HG02623 (cell line): Measurements from ENCODE around the gene ANKRD9.

Experiments used
- ATAC-seq: cut with Tn5 transposase; IDR thresholded peaks from one replicate; pipeline ENCODE4 v1.9.1; 2021; ENCODE audit warnings: moderate library complexity; ENCODE audit not compliant: unreplicated experiment

Gene ANKRD9

DNA sequence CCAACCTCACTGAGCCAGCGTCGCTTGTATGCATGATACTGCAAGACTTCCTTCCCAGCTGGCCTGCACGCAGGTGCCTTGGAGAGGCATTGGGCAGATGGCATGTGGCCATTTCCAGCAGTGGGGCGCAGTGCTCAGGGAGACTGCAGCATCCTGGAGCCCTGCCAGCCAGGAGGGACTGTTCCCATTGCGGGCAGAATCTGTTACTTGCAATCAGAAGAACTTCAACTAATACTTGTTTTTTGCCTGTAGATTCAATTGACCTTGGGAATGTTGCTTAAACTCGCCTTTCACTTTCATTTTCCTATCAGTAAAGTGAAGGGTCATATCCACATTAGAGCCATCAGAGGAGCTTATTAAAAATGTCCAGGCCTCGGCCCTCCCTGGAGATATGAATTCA lies 29.8 kb downstream of the ANKRD9 start:
- no peak for ATAC-seq

DNA sequence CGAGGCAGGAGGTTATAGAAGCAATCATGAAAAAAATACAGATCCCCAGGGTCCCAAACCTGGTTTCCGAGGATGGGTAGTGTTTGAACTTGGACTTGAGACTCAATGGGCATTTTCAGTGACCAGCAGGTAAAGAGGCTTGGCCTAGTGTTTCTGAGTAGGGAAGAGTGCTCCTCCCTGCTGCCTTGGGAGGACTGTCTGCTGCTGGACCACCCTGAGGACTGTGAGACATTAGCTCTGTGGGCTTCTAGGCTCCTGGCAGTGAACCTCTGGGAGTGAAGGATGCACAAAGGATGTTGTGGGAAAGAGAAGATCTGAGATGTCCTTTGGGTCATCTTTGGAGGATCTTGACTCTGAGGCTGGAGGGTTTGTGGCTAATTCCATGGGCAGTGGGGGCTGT lies 30.5 kb downstream of the ANKRD9 start:
- no peak for ATAC-seq

DNA sequence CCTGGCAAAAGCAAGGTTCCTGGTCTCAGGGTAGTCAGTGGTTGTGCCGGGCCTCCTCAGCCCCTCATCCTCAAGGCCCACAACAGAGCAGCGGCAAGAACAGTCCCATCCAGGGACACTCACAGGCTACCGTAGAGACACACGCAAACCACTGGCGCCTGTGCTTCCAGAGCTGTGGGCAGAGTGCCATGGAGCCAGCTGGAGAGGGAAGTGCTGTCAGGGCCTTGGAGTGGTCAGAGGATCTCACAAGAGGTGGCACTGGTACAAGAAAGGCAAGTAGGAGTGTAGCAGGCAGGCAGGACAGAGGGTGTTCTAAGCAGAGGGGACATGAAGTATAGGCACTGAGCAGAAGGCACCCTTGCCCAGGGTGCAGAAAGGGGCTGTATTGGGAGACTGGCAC lies 34.6 kb downstream of the ANKRD9 start:
- ATAC-seq = no peak

DNA sequence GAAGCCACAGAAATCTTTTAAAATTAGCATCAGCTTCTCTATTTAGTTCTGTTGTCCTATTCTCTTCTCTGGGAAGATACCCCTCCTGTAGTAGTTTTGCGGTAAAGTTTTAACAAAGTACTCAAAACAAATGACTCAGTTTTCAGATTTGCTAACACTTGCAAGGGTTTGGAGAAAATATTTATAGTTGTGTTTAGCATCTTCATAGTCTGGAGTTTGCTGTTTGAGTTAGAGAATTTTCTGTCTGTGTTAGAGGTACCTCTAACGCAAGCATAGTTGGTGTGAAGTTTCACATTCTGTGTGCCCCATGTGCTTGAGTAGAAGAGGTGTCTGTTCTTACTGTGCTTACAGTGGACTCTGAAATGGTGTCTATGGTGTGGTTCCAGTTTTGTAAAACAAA lies 36.0 kb downstream of the ANKRD9 start:
- ATAC-seq = no peak

DNA sequence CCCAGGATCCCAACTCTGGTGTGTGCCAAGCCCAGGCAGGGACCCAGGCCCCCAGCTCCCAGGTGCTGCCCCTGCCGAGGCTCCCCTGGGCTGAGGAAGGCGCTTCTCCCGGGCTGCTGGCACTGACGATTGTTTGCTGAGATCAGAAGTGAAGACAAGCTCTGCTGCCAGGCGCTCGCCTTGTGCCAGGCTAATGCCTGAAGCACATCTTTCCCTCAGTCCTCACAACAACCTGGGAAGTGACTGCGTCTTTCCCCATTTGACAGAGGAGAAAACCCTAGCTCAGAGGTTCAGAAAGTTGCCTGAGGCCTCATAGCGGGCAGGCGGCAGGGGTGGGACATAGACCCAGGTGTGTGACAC lies 36.8 kb downstream of the ANKRD9 start:
- no peak for ATAC-seq

DNA sequence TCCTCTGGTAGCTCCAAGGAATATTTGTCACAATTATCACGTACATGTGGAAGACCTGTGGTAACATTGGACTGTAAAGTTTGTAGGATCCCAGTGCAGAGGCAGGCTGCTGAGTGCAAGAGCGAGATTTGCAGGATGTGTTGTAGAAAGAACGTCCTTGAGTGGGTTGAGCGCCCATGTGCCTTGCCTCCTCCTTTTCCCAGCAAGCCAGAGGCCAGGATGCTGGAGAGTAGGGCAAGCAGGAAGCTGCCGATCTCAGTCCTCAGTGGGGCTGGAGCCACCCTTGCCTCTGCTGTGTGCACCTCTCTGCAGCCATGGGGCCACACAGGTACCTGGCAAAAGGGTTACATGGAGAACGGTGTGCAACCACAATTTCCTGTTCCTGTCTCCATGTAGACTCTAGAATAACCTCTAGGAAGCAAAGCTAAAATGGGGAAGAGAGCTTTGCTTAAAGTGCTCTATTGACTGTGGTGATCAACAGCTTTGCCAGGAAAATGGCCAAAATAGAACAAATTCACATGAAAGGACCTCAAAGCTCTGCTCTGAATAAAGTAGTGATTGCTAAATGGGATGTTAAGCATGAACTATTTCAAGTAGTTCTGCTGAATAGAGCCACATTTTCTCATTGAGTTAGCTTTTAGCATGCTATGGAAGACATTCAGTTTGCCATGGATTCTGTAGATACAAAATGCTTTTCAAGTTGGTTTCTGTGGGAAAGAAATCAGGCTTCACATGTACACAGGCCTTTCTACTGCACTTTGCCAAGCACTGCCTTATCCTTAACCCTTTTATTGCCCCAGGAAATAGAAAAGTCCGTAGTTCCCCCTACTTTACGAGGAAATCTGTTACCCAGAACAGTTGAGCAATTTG lies 37.4 kb downstream of the ANKRD9 start:
- ATAC-seq = no peak

DNA sequence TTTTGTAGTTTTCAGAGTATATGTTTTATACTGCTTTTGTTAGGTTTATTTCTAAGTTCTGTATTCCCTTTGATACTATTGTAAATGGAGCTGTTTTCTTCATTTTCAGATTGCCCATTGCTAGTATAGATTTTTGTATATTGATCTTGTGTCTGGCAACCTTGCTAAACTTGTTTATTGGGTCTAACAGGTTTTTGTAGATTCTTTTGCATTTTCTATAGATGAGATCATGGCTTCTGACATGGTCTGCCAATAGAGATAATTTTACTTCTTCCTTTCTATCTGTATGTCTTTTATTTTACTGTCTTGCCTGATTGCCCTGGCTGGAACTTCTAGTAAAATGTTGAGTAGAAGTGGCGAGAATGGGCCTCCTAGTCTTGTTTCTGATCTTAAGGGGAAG lies 40.3 kb downstream of the ANKRD9 start:
- no peak for ATAC-seq

DNA sequence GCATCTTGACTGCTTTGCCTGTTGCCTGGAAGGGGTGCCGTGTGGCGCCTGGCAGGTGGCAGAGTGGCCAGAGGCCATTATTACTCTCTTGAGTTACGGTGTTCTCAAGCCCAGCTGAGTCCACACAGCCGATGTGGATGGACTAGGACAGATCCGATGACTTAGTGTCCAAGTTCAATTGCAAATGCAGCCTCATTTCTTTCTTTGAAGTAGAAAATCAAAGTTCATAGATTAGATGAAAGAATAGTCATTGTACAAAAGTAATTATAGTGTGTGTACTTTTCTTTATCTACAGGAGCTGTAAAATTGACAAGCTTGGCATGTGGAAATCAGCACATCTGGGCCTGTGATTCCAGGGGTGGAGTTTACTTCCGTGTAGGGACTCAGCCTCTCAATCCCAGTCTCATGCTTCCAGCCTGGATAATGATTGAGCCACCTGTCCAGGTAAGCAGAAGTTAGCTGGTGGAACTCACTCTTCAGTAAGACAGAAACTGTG lies 44.7 kb downstream of the ANKRD9 start:
- ATAC-seq = no peak

DNA sequence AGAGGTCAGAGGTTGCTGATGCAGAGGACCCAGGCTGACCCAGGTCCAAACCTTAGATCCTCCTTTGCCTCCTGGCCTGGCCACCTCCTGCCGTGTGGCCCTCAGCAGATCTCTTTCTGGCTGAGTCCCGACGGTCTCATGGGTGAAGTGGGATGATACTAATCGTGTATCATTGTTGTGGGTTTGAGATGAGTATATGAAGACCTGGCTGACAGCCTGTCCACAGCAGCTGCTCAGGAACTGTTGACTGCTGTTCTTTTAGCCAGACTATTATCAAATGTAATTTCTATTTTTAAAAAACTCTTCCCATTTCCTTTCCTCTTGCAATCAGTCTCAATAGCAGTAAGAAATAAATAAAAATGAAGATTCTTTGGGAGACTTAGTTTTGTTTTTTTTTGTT lies 45.6 kb downstream of the ANKRD9 start:
- no peak for ATAC-seq

DNA sequence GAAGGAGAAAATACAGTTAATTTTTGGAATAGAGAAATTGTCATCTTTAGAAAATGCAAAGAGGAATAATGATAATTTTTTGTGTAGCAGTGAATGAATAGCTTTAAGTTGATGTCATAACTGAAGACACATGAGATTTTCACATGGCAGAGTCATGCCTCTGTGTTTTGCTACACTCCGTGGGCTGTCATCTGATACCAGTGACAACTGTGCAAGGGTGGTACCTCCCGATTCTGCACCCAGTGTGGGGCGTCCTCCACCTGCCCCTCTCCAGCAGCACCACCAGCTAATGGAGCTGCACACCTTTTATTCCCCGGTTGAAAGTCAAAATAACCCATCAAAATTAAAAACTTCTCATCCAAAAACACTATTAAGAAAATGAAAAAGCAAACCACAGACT lies 47.2 kb downstream of the ANKRD9 start:
- ATAC-seq = no peak

DNA sequence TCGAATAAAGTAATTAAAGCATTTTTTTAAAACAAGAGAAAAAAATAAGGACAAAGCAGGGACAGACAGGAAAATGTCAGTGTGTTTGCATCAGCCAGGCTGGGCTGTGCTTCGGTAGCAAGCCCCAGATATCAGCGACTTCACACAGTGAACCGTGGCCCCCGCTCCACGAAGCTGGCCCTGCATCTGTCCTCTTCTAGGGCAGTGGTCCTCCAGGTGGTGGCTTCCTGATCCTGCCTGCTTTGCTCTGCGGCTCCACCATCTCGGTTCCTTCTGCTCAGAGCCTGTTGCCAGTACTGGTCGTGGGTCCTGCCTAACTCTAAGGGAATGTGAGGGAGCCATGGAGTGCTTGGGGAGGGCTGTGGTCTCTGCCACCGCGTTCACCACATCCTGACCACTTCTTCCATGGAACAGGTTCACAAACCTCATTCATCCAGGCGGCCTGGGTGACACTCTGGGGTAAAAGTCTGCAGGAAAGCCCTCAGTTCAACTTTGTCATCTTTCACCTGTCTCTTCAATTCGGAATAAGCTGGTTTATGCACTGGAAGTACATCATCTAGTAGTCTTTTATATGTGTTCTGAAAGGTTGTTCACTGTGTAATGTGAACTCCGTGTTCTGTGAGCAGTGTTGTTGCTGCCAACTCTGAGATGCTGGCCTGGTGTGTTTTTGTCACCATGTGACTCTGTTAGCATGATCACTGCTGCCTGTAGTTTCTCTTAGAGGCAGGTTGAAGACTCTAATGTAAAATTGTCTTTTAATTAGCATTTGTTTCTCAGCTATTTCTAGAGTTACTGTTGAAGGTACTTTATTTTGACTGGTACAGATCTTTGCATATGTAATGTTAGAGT lies 47.9 kb downstream of the ANKRD9 start:
- ATAC-seq = no peak

DNA sequence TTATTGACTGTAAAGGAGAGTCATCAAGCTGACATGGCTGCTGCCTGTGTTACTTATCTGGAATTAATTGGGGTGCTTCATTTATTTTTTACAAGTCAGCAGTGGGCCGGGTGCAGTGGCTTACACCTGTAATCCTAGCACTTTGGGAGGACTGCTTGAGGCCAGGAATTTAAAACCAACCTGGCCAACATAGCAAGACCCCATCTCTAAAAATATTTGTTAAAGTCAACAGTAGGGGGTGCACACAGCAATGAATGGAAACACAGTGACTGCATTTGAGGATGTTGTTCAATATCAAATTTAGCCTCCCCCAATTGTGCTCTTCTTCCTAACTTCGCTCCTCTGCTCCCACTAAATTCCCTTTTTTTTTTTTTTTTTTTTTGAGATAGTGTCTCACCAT lies 52.1 kb downstream of the ANKRD9 start:
- no peak for ATAC-seq

DNA sequence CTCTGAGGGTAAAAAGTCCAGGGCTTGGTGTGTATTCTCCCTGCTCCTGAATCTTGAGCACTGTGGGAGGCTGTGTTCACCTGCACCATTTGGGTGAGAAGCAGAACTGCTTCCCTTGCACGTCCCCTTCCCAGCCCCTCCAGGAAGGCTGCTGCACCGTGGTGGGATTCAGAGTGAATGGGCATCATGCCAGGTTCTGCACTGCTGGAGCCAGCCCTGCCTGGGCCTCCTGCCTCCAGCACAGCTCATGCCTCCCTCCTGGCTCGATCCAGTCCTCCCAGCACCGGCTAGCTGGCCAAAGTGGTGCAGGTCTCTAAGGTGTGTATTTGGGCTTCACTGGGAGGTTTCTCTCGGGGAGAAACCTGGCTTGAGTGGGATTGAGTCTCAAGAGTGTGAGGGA lies 54.9 kb downstream of the ANKRD9 start:
- ATAC-seq = no peak

DNA sequence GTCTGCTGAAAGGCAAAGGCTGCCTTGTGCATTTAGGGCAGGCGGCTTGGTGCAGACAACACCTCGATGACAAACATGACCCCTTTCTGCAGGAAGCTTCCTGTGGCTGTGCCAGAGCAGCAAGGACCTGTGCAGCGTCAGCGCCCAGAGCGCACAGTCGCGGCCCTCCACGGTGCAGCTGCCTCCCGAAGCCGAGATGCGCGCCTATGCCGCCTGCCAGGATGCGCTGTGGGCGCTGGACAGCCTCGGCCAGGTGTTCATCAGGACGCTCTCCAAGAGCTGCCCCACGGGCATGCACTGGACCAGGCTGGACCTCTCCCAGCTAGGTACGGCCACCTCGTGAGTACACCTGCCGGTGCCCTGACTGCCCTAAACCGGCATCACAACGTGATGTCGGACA lies 57.3 kb downstream of the ANKRD9 start:
- ATAC-seq = no peak
